ENCODE data around the gene ARL3.
"Not testable (repeated sequence)": the region's sequence is repeated elsewhere in the genome, so short reads cannot be mapped to it uniquely, and the experiment has no call there.

ARL3 gene

GRCh38 chr10:102735065-102735562 lies 20.9 kb upstream of the ARL3 start:
- DNase-seq = no peak

- no peak for DNase-seq
These were observed 18.5 kb upstream of the ARL3 start for GRCh38 chr10:102732661-102733060.

GRCh38 chr10:102731222-102731800 lies 17.1 kb upstream of the ARL3 start:
- DNase-seq = no peak

GRCh38 chr10:102729029-102730026 lies 15.1 kb upstream of the ARL3 start:
- DNase-seq = peak; percentile 84

- DNase-seq = no peak
These were observed 13.0 kb upstream of the ARL3 start for GRCh38 chr10:102727037-102727818.

GRCh38 chr10:102726274-102726673 lies 12.1 kb upstream of the ARL3 start:
- DNase-seq = no peak

- DNase-seq = no peak
These were observed 9.8 kb upstream of the ARL3 start for GRCh38 chr10:102723989-102724388.

GRCh38 chr10:102721954-102722353 lies 7.8 kb upstream of the ARL3 start:
- no peak for DNase-seq

- DNase-seq = no peak
These were observed 6.6 kb upstream of the ARL3 start for GRCh38 chr10:102720775-102721301.

- DNase-seq = no peak
These were observed 6.1 kb upstream of the ARL3 start for GRCh38 chr10:102720337-102720736.

- no peak for DNase-seq
These were observed 4.0 kb upstream of the ARL3 start for GRCh38 chr10:102718220-102718619.

GRCh38 chr10:102716900-102717565 lies 2.8 kb upstream of the ARL3 start:
- DNase-seq = not testable (repeated sequence)

GRCh38 chr10:102715880-102716279 lies 1.7 kb upstream of the ARL3 start:
- DNase-seq = no peak

GRCh38 chr10:102714621-102715455 lies 641 bp upstream of the ARL3 start, which contains the start of gene SFXN2:
Gene SFXN2 (plus strand): TSS chr10:102714636. CDS start chr10:102726637, 12,001 bp downstream.
- no peak for DNase-seq

GRCh38 chr10:102713539-102713813 lies 721 bp downstream of the ARL3 start:
- no peak for DNase-seq

GRCh38 chr10:102712843-102713538 lies 1.2 kb downstream of the ARL3 start:
- no peak for DNase-seq

GRCh38 chr10:102712089-102712488 lies 2.1 kb downstream of the ARL3 start:
- no peak for DNase-seq

- DNase-seq = no peak
These were observed 3.6 kb downstream of the ARL3 start for GRCh38 chr10:102710609-102711008.

GRCh38 chr10:102705531-102705930 lies 8.7 kb downstream of the ARL3 start:
- no peak for DNase-seq

- DNase-seq = no peak
These were observed 9.3 kb downstream of the ARL3 start for GRCh38 chr10:102704915-102705314.

GRCh38 chr10:102702742-102703141 lies 11.5 kb downstream of the ARL3 start:
- no peak for DNase-seq
